ENCODE data around the gene PDE3A. TPM values are rescaled to one million over a fixed set of nuclear protein-coding genes. Genes with fewer than 3 reads are reported as not detected.

The PDE3A gene
- total RNA-seq, 1 donor: 3.9 TPM

- peak; percentile 42 for DNase-seq (ENCODE audit: low read depth)
- TF ChIP-seq CTCF (IDR thresholded peaks at IDR 0.05; ENCODE audit: insufficient read depth, low read depth, low read length): no peak
- H3K4me3 ChIP-seq (ENCODE audit: low read depth, low read length): no peak overlapping the region
These were observed 124.0 kb downstream of the PDE3A start for GRCh38 chr12:20492251-20492760.

GRCh38 chr12:20493934-20494333 is 125.6 kb downstream of the PDE3A start:
- DNase-seq (ENCODE audit: low read depth): no peak
- no peak overlapping the region for H3K4me3 ChIP-seq (ENCODE audit: low read depth, low read length)
- no peak for TF ChIP-seq CTCF (IDR thresholded peaks at IDR 0.05; ENCODE audit: insufficient read depth, low read depth, low read length)

GRCh38 chr12:20494851-20495250 is 126.5 kb downstream of the PDE3A start:
- no peak overlapping the region for H3K4me3 ChIP-seq (ENCODE audit: low read depth, low read length)
- TF ChIP-seq CTCF (IDR thresholded peaks at IDR 0.05; ENCODE audit: insufficient read depth, low read depth, low read length): no peak
- DNase-seq (ENCODE audit: low read depth): no peak

GRCh38 chr12:20495997-20496396 is 127.7 kb downstream of the PDE3A start:
- TF ChIP-seq CTCF (IDR thresholded peaks at IDR 0.05; ENCODE audit: insufficient read depth, low read depth, low read length): no peak
- DNase-seq (ENCODE audit: low read depth): no peak
- no peak overlapping the region for H3K4me3 ChIP-seq (ENCODE audit: low read depth, low read length)

- no peak overlapping the region for H3K4me3 ChIP-seq (ENCODE audit: low read depth, low read length)
- TF ChIP-seq CTCF (IDR thresholded peaks at IDR 0.05; ENCODE audit: insufficient read depth, low read depth, low read length): no peak
- no peak for DNase-seq (ENCODE audit: low read depth)
These were observed 129.4 kb downstream of the PDE3A start for GRCh38 chr12:20497707-20498106.

GRCh38 chr12:20501958-20502357 is 133.6 kb downstream of the PDE3A start:
- H3K4me3 ChIP-seq (ENCODE audit: low read depth, low read length): no peak overlapping the region
- no peak for TF ChIP-seq CTCF (IDR thresholded peaks at IDR 0.05; ENCODE audit: insufficient read depth, low read depth, low read length)
- no peak for DNase-seq (ENCODE audit: low read depth)

GRCh38 chr12:20503858-20504257 is 135.5 kb downstream of the PDE3A start:
- DNase-seq (ENCODE audit: low read depth): no peak
- no peak overlapping the region for H3K4me3 ChIP-seq (ENCODE audit: low read depth, low read length)
- TF ChIP-seq CTCF (IDR thresholded peaks at IDR 0.05; ENCODE audit: insufficient read depth, low read depth, low read length): no peak
